Hepatocyte (in vitro differentiated cells): ENCODE data around the gene FAM117B. TPM values are rescaled to one million over a fixed set of nuclear protein-coding genes. Genes with fewer than 3 reads are reported as not detected.
"Not testable (repeated sequence)": the region's sequence is repeated elsewhere in the genome, so short reads cannot be mapped to it uniquely, and the experiment has no call there.

Source experiments
- DNase-seq: peaks from one replicate; pipeline ENCODE4 v3.0.0-alpha.2; 2016; ENCODE audit warnings: low spot score
- H2AFZ ChIP-seq: fragments of 200-600 bp; sonication (generic); 2 replicates; pipeline ENCODE4 v1.6.0; 2016; ENCODE audit warnings: antibody characterized with exemption, mild to moderate bottlenecking
- H3K27ac ChIP-seq: fragments of 200-600 bp; sonication (generic); 2 replicates; pipeline ENCODE4 v1.5.1; 2016; ENCODE audit warnings: mild to moderate bottlenecking
- H3K27me3 ChIP-seq: fragments of 200-600 bp; sonication (generic); 2 replicates; pipeline ENCODE4 v1.6.1; 2016
- H3K36me3 ChIP-seq: fragments of 200-600 bp; sonication (generic); replicated peaks from 2 replicates; pipeline ENCODE4 v1.5.1; 2016; ENCODE audit warnings: low read depth; ENCODE audit not compliant: insufficient read depth
- H3K4me1 ChIP-seq: fragments of 200-600 bp; sonication (generic); 2 replicates; pipeline ENCODE4 v1.5.1; 2016; ENCODE audit warnings: mild to moderate bottlenecking, moderate library complexity; ENCODE audit not compliant: insufficient read depth
- H3K4me2 ChIP-seq: fragments of 200-600 bp; sonication (generic); 2 replicates; pipeline ENCODE4 v1.6.0; 2016
- H3K4me3 ChIP-seq: fragments of 200-600 bp; sonication (generic); 2 replicates; pipeline ENCODE4 v1.5.1; 2016; ENCODE audit warnings: mild to moderate bottlenecking
- H3K79me2 ChIP-seq: fragments of 200-600 bp; sonication (generic); 2 replicates; pipeline ENCODE4 v1.6.0; 2017; ENCODE audit warnings: mild to moderate bottlenecking
- H3K9me2 ChIP-seq: fragments of 200-600 bp; sonication (generic); replicated peaks from 2 replicates; pipeline ENCODE4 v1.6.0; 2017; ENCODE audit warnings: mild to moderate bottlenecking; ENCODE audit not compliant: insufficient read depth
- H3K9me3 ChIP-seq: fragments of 200-600 bp; sonication (generic); 2 replicates; pipeline ENCODE4 v1.5.1; 2016; ENCODE audit warnings: low read depth, mild to moderate bottlenecking
- H4K20me1 ChIP-seq: fragments of 200-600 bp; sonication (generic); 2 replicates; pipeline ENCODE4 v1.6.0; 2016; ENCODE audit warnings: mild to moderate bottlenecking; ENCODE audit not compliant: insufficient read depth, poor library complexity, severe bottlenecking
- EZH2 ChIP-seq: fragments of 200-600 bp; sonication (generic); IDR thresholded peaks from 2 replicates; pipeline ENCODE4 v1.6.1; 2016; ENCODE audit warnings: antibody characterized with exemption, mild to moderate bottlenecking, borderline replicate concordance
- EZH2phosphoT487 ChIP-seq: fragments of 200-600 bp; sonication (generic); IDR thresholded peaks from one replicate; pipeline ENCODE4 v1.6.1; 2018; ENCODE audit warnings: antibody characterized with exemption, mild to moderate bottlenecking, low read depth, moderate library complexity; ENCODE audit not compliant: unreplicated experiment, severe bottlenecking
- WGBS: methylation state at CpG from one replicate; pipeline ENCODE4 v1.1.6; 2016; ENCODE audit warnings: low lambda C conversion rate; ENCODE audit errors: missing lambda C conversion rate; 5-methylcytosine and 5-hydroxymethylcytosine counted together
- polyA plus RNA-seq: library from polyadenylated mRNA; unstranded; fragments of >200 nt; fragmentation: Nextera tagmentation; extraction: Ambion mirVana; gene quantifications from 2 replicates; pipeline ENCODE4 v1.2.1, GENCODE V29; 2016
- total RNA-seq: library from RNA; depleted of rRNA; stranded (reverse); fragments of >200 nt; gene quantifications from 2 replicates; pipeline ENCODE4 v1.2.3, GENCODE V29; 2014
- TF ChIP-seq, protein P1 (sequence below): fragments of 200-600 bp; sonication (generic); IDR thresholded peaks from 2 replicates; pipeline ENCODE4 v1.5.1; 2016; ENCODE audit warnings: antibody characterized with exemption, mild to moderate bottlenecking; ENCODE audit not compliant: poor library complexity

FAM117B gene
- total and polyA plus RNA-seq, 2 experiments from 2014 or later, result 9.0 to 13.8 TPM

DNA sequence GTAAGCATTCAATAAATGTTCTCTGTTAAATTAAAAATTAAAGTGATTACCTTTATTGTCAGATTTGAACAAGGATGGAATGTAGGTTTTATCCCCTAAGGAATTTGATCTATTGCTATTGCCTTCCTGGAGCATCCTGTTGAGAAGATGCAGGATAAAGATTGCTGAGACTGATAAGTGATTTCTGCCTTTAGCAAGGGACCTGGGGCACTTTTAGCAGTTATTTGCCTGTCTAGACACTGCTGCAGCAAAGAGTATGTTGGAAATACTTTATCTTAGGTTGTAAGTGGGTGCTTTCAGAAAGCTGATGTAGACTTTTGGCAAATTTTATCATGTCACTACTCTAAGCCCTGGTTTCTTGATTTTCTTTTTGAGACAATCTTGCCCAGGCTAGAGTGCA lies 69.5 kb downstream of the FAM117B start:
- H3K4me2 ChIP-seq, result no peak overlapping the region
- H3K9me3 ChIP-seq, result no peaks in the 10 kb centered on the region
- H3K79me2 ChIP-seq, result peaks cover 49% of the 10 kb centered on the region
- no peaks in the 10 kb centered on the region for H3K36me3 ChIP-seq
- H3K27ac ChIP-seq, result no peak overlapping the region
- no peaks in the 10 kb centered on the region for H3K4me1 ChIP-seq
- TF ChIP-seq, protein P1, sequence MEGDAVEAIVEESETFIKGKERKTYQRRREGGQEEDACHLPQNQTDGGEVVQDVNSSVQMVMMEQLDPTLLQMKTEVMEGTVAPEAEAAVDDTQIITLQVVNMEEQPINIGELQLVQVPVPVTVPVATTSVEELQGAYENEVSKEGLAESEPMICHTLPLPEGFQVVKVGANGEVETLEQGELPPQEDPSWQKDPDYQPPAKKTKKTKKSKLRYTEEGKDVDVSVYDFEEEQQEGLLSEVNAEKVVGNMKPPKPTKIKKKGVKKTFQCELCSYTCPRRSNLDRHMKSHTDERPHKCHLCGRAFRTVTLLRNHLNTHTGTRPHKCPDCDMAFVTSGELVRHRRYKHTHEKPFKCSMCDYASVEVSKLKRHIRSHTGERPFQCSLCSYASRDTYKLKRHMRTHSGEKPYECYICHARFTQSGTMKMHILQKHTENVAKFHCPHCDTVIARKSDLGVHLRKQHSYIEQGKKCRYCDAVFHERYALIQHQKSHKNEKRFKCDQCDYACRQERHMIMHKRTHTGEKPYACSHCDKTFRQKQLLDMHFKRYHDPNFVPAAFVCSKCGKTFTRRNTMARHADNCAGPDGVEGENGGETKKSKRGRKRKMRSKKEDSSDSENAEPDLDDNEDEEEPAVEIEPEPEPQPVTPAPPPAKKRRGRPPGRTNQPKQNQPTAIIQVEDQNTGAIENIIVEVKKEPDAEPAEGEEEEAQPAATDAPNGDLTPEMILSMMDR, result no peak
- no peak for TF ChIP-seq EZH2
- no peak for TF ChIP-seq EZH2phosphoT487
- no peaks in the 10 kb centered on the region for H3K27me3 ChIP-seq
- no peak overlapping the region for H3K4me3 ChIP-seq
- no peak for DNase-seq
- no peak overlapping the region for H2AFZ ChIP-seq
- no peaks in the 10 kb centered on the region for H3K9me2 ChIP-seq
- no peaks in the 10 kb centered on the region for H4K20me1 ChIP-seq

DNA sequence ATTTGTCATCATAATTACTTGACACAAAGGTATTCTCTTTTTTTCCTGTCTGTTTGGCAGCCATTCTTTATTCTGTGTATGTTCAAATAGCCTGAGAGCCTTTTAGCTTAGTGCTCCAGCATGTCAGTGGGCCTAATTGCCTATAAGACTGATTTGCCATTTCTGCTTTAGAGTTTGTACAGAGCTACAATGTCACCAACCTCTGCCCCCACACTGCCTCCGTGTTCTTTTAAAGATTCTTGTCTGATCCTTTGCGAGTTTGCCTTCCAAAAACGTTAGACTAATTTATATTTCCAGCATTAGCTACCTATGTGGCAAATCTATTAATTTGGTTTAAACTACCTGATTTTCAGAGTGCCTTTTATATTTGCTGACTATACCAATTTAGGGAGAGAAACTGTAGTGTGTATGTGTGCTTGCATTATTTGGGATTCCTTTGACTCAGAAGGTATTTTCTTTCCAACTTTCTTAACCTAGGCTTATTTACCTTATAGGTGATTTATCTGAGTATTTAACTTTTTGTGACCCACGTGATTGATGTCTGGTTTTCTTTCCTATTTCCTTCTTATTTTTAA lies 70.8 kb downstream of the FAM117B start:
- no peak for DNase-seq
- Histone ChIP-seq H3K27ac (no peak overlapping the region), H3K27me3 (no peaks in the 10 kb centered on the region), H3K79me2 (peaks cover 55% of the 10 kb centered on the region), H4K20me1 (no peaks in the 10 kb centered on the region), H2AFZ (no peak overlapping the region), H3K4me1 (no peaks in the 10 kb centered on the region), H3K36me3 (no peaks in the 10 kb centered on the region), H3K9me3 (no peaks in the 10 kb centered on the region), H3K9me2 (no peaks in the 10 kb centered on the region), H3K4me2 (no peak overlapping the region), H3K4me3 (no peak overlapping the region)
- WGBS, result 62% methylated on average over 4 of the region's 4 CpGs
- no peak for TF ChIP-seq EZH2phosphoT487
- TF ChIP-seq EZH2, result no peak
- TF ChIP-seq, protein P1, result no peak

DNA sequence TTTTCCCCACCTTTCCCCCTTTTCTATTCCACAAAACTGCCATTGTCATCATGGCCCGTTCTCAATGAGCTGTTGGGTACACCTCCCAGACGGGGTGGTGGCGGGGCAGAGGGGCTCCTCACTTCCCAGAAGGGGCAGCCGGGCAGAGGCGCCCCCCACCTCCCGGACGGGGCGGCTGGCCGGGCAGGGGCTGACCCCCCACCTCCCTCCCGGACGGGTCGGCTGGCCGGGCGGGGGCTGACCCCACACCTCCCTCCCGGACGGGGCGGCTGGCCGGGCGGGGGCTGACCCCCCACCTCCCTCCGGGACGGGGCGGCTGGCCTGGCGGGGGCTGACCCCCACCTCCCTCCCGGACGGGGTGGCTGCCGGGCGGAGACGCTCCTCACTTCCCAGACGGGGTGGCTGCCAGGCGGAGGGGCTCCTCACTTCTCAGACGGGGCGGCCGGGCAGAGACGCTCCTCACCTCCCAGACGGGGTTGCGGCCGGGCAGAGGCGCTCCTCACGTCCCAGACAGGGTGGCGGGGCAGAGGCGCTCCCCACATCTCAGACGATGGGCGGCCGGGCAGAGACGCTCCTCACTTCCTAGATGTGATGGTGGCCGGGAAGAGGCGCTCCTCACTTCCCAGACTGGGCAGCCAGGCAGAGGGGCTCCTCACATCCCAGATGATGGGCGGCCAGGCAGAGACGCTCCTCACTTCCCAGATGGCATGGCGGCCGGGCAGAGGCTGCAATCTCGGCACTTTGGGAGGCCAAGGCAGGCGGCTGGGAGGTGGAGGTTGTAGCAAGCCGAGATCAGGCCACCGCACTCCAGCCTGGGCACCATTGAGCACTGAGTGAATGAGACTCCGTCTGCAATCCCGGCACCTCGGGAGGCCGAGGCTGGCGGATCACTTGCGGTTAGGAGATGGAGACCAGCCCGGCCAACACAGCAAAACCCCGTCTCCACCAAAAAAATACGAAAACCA lies 80.5 kb downstream of the FAM117B start:
- H3K36me3 ChIP-seq, H3K27me3 ChIP-seq, H2AFZ ChIP-seq, H3K4me3 ChIP-seq, H3K9me3 ChIP-seq, H3K4me1 ChIP-seq, H3K27ac ChIP-seq, H3K9me2 ChIP-seq, DNase-seq, H4K20me1 ChIP-seq, H3K4me2 ChIP-seq: not testable (repeated sequence)
- 97% methylated on average over 17 of the region's 64 CpGs for WGBS
- peaks cover 74% of the 10 kb centered on the region for H3K79me2 ChIP-seq

DNA sequence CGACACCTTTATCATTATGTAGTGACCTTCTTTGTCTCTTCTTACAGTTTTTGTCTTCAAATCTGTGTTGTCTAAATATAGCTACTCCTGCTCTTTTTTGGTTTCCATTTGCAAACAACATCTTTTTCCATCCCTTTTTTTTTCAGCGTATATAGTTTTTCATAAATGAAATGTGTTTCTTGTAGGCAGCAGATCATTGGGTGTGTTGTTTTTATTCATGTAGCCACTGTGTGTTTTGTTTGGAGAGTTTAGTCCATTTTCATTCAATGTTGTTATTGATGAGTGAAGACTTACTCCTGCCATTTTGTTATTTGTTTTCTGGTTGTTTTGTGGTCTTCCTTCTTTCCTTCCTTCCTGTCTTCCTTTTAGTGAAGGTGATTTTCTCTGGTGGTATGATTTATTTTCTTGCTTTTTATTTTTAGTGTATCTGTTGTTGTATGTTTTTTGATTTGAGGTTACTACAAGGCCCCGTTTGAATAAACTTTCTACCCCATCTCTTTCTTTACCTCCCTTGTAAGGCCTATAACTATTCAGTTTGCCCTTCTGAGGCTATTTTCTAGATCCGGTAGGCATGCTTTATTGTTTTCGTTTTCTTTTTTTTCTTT lies 81.4 kb downstream of the FAM117B start:
- no peak overlapping the region for H2AFZ ChIP-seq
- no peaks in the 10 kb centered on the region for H3K27me3 ChIP-seq
- 98% methylated on average over 5 of the region's 5 CpGs for WGBS
- H3K4me2 ChIP-seq, result no peak overlapping the region
- no peak overlapping the region for H3K4me3 ChIP-seq
- DNase-seq, result no peak
- no peaks in the 10 kb centered on the region for H3K36me3 ChIP-seq
- peaks cover 71% of the 10 kb centered on the region for H3K79me2 ChIP-seq
- H3K4me1 ChIP-seq, result peaks cover 4% of the 10 kb centered on the region
- peaks cover 4% of the 10 kb centered on the region for H3K9me3 ChIP-seq
- no peak overlapping the region for H3K27ac ChIP-seq
- H4K20me1 ChIP-seq, result no peaks in the 10 kb centered on the region
- H3K9me2 ChIP-seq, result no peaks in the 10 kb centered on the region
- TF ChIP-seq EZH2 (no peak), EZH2phosphoT487 (no peak)
- TF ChIP-seq, protein P1, result no peak
